Measurements from ENCODE around the gene PLEKHG3. TPM values are rescaled to one million over a fixed set of nuclear protein-coding genes. Genes with fewer than 3 reads are reported as not detected.

The PLEKHG3 gene
- total and polyA plus RNA-seq, 2 of the 4 experiments (the other 2 are of a cell fraction) = 8.2 to 8.4 TPM

- no peak overlapping the region for H3K23ac ChIP-seq (ENCODE audit: low read depth, low read length)
- dilution Hi-C loops (cut with HindIII; ENCODE audit: low sequenced_read_pairs, unreplicated experiment) (no loop called here), in situ Hi-C loops (cut with MboI; ENCODE audit: low sequenced_read_pairs) (no loop called here), intact Hi-C loops (cut with micrococcal nuclease) (no loop called here)
- DNase-seq = no peak
- no peak overlapping the region for H4K5ac ChIP-seq (ENCODE audit: low read depth, low read length)
- no peak overlapping the region for H4K8ac ChIP-seq (ENCODE audit: low read depth in 2 of 2, low read length in 2 of 2)
- no TSS peak for BruUV-seq (replicated peaks)
- H2BK20ac ChIP-seq (ENCODE audit: low read depth, low read length) = no peak overlapping the region
- peaks cover 6% of the 10 kb centered on the region; the same call in 1 of the 2 replicates for H3K9me1 ChIP-seq (ENCODE audit: insufficient read depth, low read length)
- H3K56ac ChIP-seq (ENCODE audit: extremely low read depth, insufficient read depth, low read length) = no peak overlapping the region
- 100% methylated on average over 3 of the region's 12 CpGs; no CpG with 5 or more reads in 1 of the 2 experiments for WGBS, 2 experiments (ENCODE audit: extremely low coverage in 2 of 2, insufficient read length in 1 of 2)
- H3K14ac ChIP-seq (replicated peaks; ENCODE audit: low read depth, low read length) = no peak overlapping the region
- no peak overlapping the region for H2AFZ ChIP-seq (replicated peaks; ENCODE audit: low read length, poor library complexity)
- no peak overlapping the region for H2BK120ac ChIP-seq (ENCODE audit: low read depth, low read length)
- no peak overlapping the region for H3K27ac ChIP-seq (ENCODE audit: insufficient read depth, low read length)
- H3K36me3 ChIP-seq (ENCODE audit: control insufficient read depth, insufficient read depth, low read length) = peaks cover 28% of the 10 kb centered on the region
- H2AK9ac ChIP-seq (replicated peaks; ENCODE audit: low read depth, low read length, poor library complexity) = no peak overlapping the region
- TF ChIP-seq CHD1 (IDR thresholded peaks at IDR 0.05; ENCODE audit: low read depth, low read length) = no peak
- no peak for TF ChIP-seq BHLHE40 (IDR thresholded peaks at IDR 0.05; ENCODE audit: low read depth, low read length)
- no peak for TF ChIP-seq NFE2L2 (IDR thresholded peaks at IDR 0.05; ENCODE audit: low read depth, low read length)
- TF ChIP-seq FOS (IDR thresholded peaks at IDR 0.05; ENCODE audit: low read depth, low read length) = no peak
- no peak for TF ChIP-seq ELK1 (IDR thresholded peaks at IDR 0.05; ENCODE audit: borderline replicate concordance, low read depth, low read length)
- TF ChIP-seq RCOR1 (IDR thresholded peaks at IDR 0.05; ENCODE audit: insufficient replicate concordance, low read length) = no peak
- TF ChIP-seq USF2 (IDR thresholded peaks at IDR 0.05; ENCODE audit: low read depth, low read length) = no peak
- no peak for TF ChIP-seq RFX5 (IDR thresholded peaks at IDR 0.05; ENCODE audit: low read depth, low read length)
- TF ChIP-seq CTCF (conservative IDR thresholded peaks at IDR 0.05; ENCODE audit: low read depth, low read length) = no peak
- no peak for TF ChIP-seq POLR2A (IDR thresholded peaks at IDR 0.05; ENCODE audit: low read depth, low read length)
- TF ChIP-seq MXI1 (IDR thresholded peaks at IDR 0.05; ENCODE audit: borderline replicate concordance, low read depth, low read length) = no peak
- no peak for TF ChIP-seq RAD21 (IDR thresholded peaks at IDR 0.05; ENCODE audit: low read length)
- TF ChIP-seq SMC3 (IDR thresholded peaks at IDR 0.05; ENCODE audit: low read depth, low read length) = no peak
- TF ChIP-seq MAZ (IDR thresholded peaks at IDR 0.05; ENCODE audit: borderline replicate concordance, low read depth, low read length) = no peak
- no peaks in the 10 kb centered on the region for H3K27me3 ChIP-seq (ENCODE audit: control insufficient read depth, insufficient read depth, low read length)
- no peak overlapping the region for H3K4ac ChIP-seq (ENCODE audit: low read depth, low read length)
- no peak for ATAC-seq (ENCODE audit: low read depth)
- no peak overlapping the region for H2AK5ac ChIP-seq (ENCODE audit: low read depth, low read length)
- no peak overlapping the region for H3K18ac ChIP-seq (ENCODE audit: low read depth, low read length)
- H3K4me1 ChIP-seq (ENCODE audit: control insufficient read depth, insufficient read depth, low read length) = peaks cover 2% of the 10 kb centered on the region
- ChIA-PET POLR2A (ENCODE audit: unreplicated experiment) (no interaction called here), CTCF (no interaction called here)
- peaks cover 0 to 7% of the 10 kb centered on the region in 2 experiments; a peak in 2 of 4 replicates for H3K79me1 ChIP-seq (ENCODE audit: low read depth in 1 of 2, low read length in 2 of 2)
- no peak overlapping the region for H4K91ac ChIP-seq (ENCODE audit: insufficient read depth, low read depth, low read length)
- H2BK5ac ChIP-seq (ENCODE audit: low read depth, low read length, poor library complexity, severe bottlenecking) = no peak overlapping the region
- H2BK15ac ChIP-seq (ENCODE audit: low read depth, low read length) = no peak overlapping the region
- no peak overlapping the region for H3K9ac ChIP-seq (ENCODE audit: low read depth, low read length)
- no peak overlapping the region for H3K4me2 ChIP-seq (ENCODE audit: low read depth, low read length)
- H4K20me1 ChIP-seq (ENCODE audit: insufficient read depth, low read length) = no peaks in the 10 kb centered on the region
- H3K9me3 ChIP-seq (ENCODE audit: control insufficient read depth, insufficient read depth, low read length) = no peaks in the 10 kb centered on the region
- H3K4me3 ChIP-seq (ENCODE audit: insufficient read depth, low read depth, low read length) = no peak overlapping the region
Measured at GRCh38 chr14:64730681-64731080, 26.5 kb downstream of the PLEKHG3 start.
